Transverse colon (tissue), 4 donors: Measurements from ENCODE around the gene ECPAS. TPM values are rescaled to one million over a fixed set of nuclear protein-coding genes. Genes with fewer than 3 reads are reported as not detected.

Experiments used
- DNase-seq: peaks from one replicate; pipeline ENCODE4 v3.0.0-alpha.2; 2019
- H3K27ac ChIP-seq, 4 donors: fragments of 200-600 bp; sonication (generic); 2 replicates each; pipeline ENCODE4 v1.5.1; 2016 to 2018; ENCODE audit warnings: inconsistent platforms in 4 of 4
- H3K27me3 ChIP-seq: fragments of 200-600 bp; sonication (generic); 2 replicates; pipeline ENCODE4 v1.5.1; 2017; ENCODE audit warnings: inconsistent platforms
- H3K36me3 ChIP-seq, 4 donors: fragments of 200-600 bp; sonication (generic); 2 replicates each; pipeline ENCODE4 v1.5.1; 2017 to 2019; ENCODE audit warnings: inconsistent platforms in 4 of 4
- H3K4me1 ChIP-seq, 4 donors: fragments of 200-600 bp; sonication (generic); 2 replicates each; pipeline ENCODE4 v1.5.1; 2017 to 2020; ENCODE audit warnings: inconsistent platforms in 4 of 4
- H3K4me3 ChIP-seq, 4 donors: fragments of 200-600 bp; sonication (generic); 1 replicate in 1 of 4; 2 replicates in 3 of 4; pipeline versions ENCODE4 v1.5.1 to v1.6.1; 2017 to 2019; ENCODE audit warnings: inconsistent platforms in 4 of 4
- H3K9me3 ChIP-seq, 2 donors: fragments of 200-600 bp; sonication (generic); 2 replicates each; pipeline ENCODE4 v1.5.1; 2017 to 2019; ENCODE audit warnings: inconsistent platforms in 2 of 2
- EP300 ChIP-seq: sonication (generic); formaldehyde crosslinking; IDR thresholded peaks from one replicate; pipeline ENCODE4 v1.6.1; 2017; ENCODE audit warnings: antibody characterized with exemption, low read depth
- POLR2A ChIP-seq: fragments of 450-650 bp; IDR thresholded peaks from one replicate; pipeline ENCODE4 v1.6.1; 2016; ENCODE audit warnings: antibody characterized with exemption, mild to moderate bottlenecking, moderate library complexity
- POLR2AphosphoS5 ChIP-seq, 3 donors: sonication (generic); formaldehyde crosslinking; IDR thresholded peaks; one replicate each; pipeline ENCODE4 v1.6.1; 2016; ENCODE audit warnings: antibody characterized with exemption in 3 of 3
- WGBS, 2 donors: methylation state at CpG; one replicate each; pipeline ENCODE4 v1.1.5; 2018; ENCODE audit warnings: low coverage in 1 of 2; 5-methylcytosine and 5-hydroxymethylcytosine counted together
- in situ Hi-C, 4 donors: fragments of 200-750 bp; cut with MboI; loops; one replicate each; pipeline versions ENCODE4 v1.15.0 to v1.15.1; 2017; ENCODE audit warnings: low sequenced_read_pairs in 3 of 4, low pct_ligation_motif_present in 1 of 4, low pct_unique_long_range_greater_than_20kb in 1 of 4
- intact Hi-C: fragments of 100-400 bp; cut with DNase I; formaldehyde crosslinking; loops from one replicate; pipeline ENCODE4 v1.15.1; 2023; ENCODE audit warnings: low total_unique reads
- total RNA-seq, 4 donors: library from RNA; depleted of rRNA; stranded (reverse); fragments of >200 nt; gene quantifications; one replicate each; pipeline ENCODE4 v1.1.0, GENCODE V29; 2016
- TF ChIP-seq, protein P1 (sequence below), 5 experiments: fragments of 200-600 bp in 3 of 5; fragments of 450-650 bp in 2 of 5; sonication (generic) in 3 of 5; IDR thresholded peaks; 1 replicate in 2 of 5; 2 replicates in 3 of 5; pipeline ENCODE4 v1.5.1; 2016 to 2017; ENCODE audit warnings: antibody characterized with exemption in 5 of 5, inconsistent platforms in 3 of 5, mild to moderate bottlenecking in 2 of 5, moderate library complexity in 1 of 5

The ECPAS gene
- total RNA-seq, 4 donors from 2014 or later = 69.2 to 88.8 (median 77.0) TPM

DNA sequence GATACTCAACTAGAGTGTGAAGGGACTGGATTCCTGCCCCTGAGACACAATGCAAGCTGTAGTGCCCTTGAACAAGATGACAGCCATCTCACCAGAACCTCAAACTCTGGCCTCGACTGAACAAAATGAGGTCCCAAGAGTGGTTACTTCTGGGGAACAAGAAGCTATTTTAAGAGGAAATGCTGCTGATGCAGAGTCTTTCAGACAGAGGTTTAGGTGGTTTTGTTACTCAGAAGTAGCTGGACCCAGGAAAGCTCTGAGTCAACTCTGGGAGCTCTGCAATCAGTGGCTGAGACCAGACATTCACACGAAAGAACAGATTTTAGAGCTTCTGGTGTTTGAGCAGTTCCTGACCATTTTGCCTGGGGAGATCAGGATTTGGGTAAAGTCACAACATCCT, 43.2 kb upstream of the ECPAS start:
- intact Hi-C loops = loop anchor here (2.0 kb wide), 1 partner anchor 25 kb away; no protein-coding TSS in a partner anchor
- TF ChIP-seq POLR2A (no peak), POLR2AphosphoS5 (IDR thresholded peaks at IDR 0.05) (no peak), EP300 (no peak)
- TF ChIP-seq, protein P1, sequence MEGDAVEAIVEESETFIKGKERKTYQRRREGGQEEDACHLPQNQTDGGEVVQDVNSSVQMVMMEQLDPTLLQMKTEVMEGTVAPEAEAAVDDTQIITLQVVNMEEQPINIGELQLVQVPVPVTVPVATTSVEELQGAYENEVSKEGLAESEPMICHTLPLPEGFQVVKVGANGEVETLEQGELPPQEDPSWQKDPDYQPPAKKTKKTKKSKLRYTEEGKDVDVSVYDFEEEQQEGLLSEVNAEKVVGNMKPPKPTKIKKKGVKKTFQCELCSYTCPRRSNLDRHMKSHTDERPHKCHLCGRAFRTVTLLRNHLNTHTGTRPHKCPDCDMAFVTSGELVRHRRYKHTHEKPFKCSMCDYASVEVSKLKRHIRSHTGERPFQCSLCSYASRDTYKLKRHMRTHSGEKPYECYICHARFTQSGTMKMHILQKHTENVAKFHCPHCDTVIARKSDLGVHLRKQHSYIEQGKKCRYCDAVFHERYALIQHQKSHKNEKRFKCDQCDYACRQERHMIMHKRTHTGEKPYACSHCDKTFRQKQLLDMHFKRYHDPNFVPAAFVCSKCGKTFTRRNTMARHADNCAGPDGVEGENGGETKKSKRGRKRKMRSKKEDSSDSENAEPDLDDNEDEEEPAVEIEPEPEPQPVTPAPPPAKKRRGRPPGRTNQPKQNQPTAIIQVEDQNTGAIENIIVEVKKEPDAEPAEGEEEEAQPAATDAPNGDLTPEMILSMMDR (IDR thresholded peaks at IDR 0.05) = no peak
- DNase-seq = no peak
- in situ Hi-C loops = no loop called here
- Histone ChIP-seq H3K9me3 (no peaks in the 10 kb centered on the region), H3K4me3 (no peak overlapping the region), H3K4me1 (peaks cover 0 to 16% (median 5%) of the 10 kb centered on the region in 4 donors), H3K36me3 (peaks cover 0 to 7% (median 0%) of the 10 kb centered on the region in 4 donors), H3K27ac (no peak overlapping the region), H3K27me3 (peaks cover 22% of the 10 kb centered on the region)
- 92 to 93% methylated on average over 2 of the region's 2 CpGs for WGBS, 2 donors

DNA sequence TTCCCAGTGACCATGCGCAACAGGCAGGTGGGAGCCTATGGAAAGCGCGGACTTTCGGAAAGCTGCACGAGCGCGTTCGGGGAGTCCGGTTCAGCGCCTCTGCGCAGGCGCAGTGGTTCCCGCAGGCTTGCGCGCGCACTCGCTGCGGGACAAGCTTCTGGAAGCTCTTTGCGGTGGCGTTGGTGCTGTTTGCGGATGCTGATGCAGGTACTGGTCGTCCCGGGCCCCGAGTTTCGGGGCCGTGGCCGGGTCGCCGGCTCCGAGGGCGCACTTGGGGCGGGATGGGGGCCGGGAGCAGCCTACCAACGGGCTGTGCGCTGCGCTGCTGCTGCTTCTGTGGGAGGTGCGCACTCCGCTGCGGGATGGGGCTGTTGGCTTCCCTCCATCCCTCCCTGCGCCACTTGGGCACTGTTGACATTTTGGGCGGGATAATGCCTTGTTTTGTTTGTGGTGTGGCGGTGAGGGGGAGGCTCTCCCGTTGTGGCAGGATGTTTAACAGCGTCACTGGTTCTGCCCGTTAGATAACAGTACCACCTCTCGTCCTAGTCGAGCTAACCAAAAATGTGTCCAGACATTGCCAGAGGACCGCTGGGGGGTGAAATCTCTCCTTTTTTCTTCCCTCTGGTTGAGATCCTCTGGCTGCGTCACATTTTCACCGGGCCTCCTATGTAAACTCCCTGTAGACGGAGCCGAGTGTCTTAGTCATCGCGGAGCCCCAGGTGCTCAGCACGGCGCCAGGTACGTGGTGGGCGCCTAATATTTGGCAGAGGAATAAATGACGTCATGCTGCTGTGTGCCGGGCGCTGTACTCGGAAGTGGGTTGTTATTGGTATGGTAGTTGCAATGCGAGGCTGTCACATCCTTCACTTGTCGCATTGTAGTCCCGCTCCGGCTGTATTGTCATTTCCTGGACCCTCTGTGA, 41.1 kb upstream of the ECPAS start, which contains the start of gene ZNF483:
ZNF483 (plus strand) TSS at position 124 of the 922 bp plus-strand sequence. CDS start 2,217 bp downstream, outside the sequence.
- 1% methylated on average over 62 of the region's 66 CpGs; no CpG with 5 or more reads in 1 of the 2 donors for WGBS, 2 donors
- Histone ChIP-seq H3K27me3 (peaks cover 22% of the 10 kb centered on the region), H3K4me1 (peaks cover 0 to 16% (median 5%) of the 10 kb centered on the region in 4 donors), H3K9me3 (no peaks in the 10 kb centered on the region), H3K36me3 (no peaks in the 10 kb centered on the region), H3K4me3 (peak within 1 kb of the TSS; percentile 49 to 72 (median 59)), H3K27ac (peak within 1 kb of the TSS; percentile 36 to 56 (median 50))
- intact Hi-C loops = no loop called here
- in situ Hi-C loops = no loop called here
- DNase-seq = peak; percentile 71
- TF ChIP-seq EP300 (no peak), POLR2A (peak; percentile 16), POLR2AphosphoS5 (IDR thresholded peaks at IDR 0.05) (peak in 1 of 3 donors; percentile 62)

DNA sequence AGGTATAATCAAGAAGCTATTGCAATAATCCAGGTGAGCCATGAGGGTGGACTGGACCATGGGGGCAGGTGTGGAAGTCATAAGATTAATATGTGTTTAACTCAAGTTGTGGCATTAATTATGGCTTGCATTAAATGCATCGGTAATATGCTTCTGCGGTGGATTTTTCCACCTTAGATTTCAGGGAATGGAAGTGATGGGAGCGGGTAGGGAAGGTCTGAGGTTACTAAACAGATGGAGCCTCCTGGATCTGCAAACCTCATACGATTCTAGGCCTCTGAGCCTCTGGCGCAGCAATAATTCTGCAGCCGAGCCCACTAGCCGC, 40.5 kb upstream of the ECPAS start:
- intact Hi-C loops (no loop called here), in situ Hi-C loops (no loop called here)
- no peak for TF ChIP-seq EP300
- TF ChIP-seq, protein P1 (IDR thresholded peaks at IDR 0.05) = no peak
- no peak for TF ChIP-seq POLR2A
- no peak for TF ChIP-seq POLR2AphosphoS5 (IDR thresholded peaks at IDR 0.05)
- 32% methylated on average over 7 of the region's 7 CpGs; no CpG with 5 or more reads in 1 of the 2 donors for WGBS, 2 donors
- peak overlapping the region; percentile 49 to 72 (median 59) for H3K4me3 ChIP-seq
- peak overlapping the region in 3 of 4 donors; percentile 36 to 56 (median 50) for H3K27ac ChIP-seq
- no peak for DNase-seq
- no peaks in the 10 kb centered on the region for H3K9me3 ChIP-seq
- peaks cover 22% of the 10 kb centered on the region for H3K27me3 ChIP-seq
- H3K36me3 ChIP-seq = no peaks in the 10 kb centered on the region
- H3K4me1 ChIP-seq = peaks cover 0 to 16% (median 5%) of the 10 kb centered on the region in 4 donors

DNA sequence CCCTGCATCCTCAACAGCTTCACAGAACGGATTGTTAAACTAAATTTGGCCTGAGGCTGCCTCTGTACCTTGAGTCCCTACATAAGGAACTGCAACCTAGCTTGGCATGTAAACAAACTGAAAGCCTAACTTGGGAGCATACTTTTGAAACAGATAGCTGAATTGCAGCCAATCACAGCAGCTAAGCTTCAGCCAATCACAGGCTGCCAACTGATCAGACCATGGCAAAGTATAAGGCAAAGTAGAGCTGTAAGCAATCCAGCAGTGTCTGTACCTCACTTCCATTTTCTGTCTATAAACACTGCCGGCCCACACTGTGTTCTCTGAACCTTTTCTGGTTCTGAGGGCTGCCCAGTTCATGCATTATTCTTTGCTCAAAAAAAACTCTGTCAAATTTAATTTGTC, 31.9 kb upstream of the ECPAS start:
- Histone ChIP-seq H3K27ac (no peak overlapping the region), H3K9me3 (no peaks in the 10 kb centered on the region), H3K4me1 (no peaks in the 10 kb centered on the region), H3K36me3 (no peaks in the 10 kb centered on the region), H3K4me3 (no peak overlapping the region), H3K27me3 (no peaks in the 10 kb centered on the region)
- no peak for DNase-seq
- TF ChIP-seq, protein P1 (IDR thresholded peaks at IDR 0.05) = no peak
- TF ChIP-seq EP300 (no peak), POLR2AphosphoS5 (IDR thresholded peaks at IDR 0.05) (no peak), POLR2A (no peak)
- 60 to 64% methylated on average over 1 to 2 of the region's 2 CpGs for WGBS, 2 donors
- intact Hi-C loops = no loop called here
- in situ Hi-C loops = no loop called here
